HG03025 (cell line): ENCODE measurements around the gene HOXA4.

ENCODE experiments used
- ATAC-seq: cut with Tn5 transposase; IDR thresholded peaks from one replicate; pipeline ENCODE4 v1.9.1; 2021; ENCODE audit warnings: mild to moderate bottlenecking, moderate library complexity; ENCODE audit not compliant: unreplicated experiment, low FRiP score

The HOXA4 gene

DNA sequence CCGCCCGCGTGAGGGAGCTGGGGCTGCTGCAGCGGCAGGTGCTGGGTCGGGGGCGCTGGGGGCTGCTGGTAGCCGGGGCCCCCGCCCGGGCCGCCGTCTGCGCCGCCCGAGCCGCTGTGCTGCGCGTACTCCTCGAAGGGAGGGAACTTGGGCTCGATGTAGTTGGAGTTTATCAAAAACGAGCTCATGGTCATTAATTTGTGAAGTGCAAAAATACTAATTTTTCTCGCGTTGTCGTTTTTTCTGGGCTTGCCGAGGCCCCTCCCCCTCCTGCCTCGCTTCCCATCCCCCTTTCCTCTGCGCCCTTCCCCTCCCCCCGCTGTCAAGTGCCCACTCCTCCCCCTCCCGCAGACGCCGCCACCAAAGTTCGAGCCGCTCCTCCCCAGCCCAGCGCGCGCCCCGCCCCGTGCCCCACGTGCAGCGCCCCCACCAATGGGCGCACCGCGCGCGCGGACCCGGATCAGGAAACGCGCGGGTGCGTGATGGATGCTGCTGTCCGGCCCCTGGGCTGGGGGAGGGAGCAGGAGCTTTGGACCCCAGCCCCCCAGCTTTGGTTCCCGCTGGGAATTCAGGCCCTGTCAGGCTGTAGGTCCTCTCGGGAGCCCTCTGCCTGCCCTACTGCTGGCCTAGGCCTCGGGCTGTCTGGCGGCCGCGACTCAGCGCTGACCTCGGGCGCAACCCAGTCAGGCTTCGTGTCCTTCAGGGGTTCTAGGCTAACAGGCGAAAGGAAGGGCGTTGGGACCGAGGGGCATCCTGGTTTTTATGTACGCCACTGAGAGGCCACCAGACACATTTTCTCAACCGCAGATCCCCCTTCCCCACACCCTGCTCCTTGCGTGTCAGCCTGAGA, at the start of gene HOXA4:
HOXA4 (minus strand) TSS at position 218 of the 850 bp plus-strand sequence; CDS start at position 194, 24 bp downstream.
- no peak for ATAC-seq

DNA sequence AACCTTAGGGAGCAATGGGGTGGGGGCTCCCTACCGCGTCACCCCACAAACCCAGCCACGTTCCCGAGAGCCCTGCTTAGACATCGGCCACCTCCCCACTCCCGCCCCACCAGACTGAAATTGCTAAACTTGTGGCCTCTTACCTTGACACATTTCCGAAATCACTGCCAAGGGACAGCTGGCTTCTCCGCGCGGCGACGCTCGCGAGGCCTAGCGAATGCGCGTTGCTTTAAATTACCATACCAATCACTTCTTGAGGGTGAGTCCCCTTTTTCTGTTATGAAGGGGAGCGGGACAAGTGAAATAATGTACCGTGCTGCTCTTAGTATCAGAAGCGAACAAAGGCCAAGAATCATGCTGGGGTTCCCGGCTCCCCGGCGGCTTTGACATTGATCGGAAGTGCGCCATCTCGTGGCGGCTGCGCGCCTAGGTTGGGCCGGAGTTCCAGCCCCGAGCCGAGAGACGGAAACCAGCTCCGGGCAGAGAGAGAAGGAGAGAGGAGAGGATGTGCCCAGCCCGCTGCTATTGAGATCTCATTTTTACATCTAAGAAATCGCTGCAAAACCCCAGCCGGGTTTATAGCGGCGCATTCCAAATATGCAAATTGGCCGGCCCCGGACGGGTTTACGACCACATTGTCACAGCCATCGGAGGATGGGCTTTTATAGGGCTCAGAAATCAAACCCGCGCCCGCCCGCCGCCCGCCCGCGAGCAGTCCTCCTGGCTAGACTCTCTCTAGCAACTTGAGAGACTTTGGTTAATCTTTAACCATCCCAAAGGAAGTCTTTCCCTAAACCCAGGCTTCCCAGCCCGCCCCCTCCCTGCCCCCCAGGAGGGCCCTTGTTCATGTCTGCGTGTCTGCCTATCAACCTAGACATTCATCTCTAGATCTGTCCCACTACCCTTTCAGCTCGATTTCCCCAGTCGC, 49.2 kb upstream of the HOXA4 start:
- no peak for ATAC-seq

DNA sequence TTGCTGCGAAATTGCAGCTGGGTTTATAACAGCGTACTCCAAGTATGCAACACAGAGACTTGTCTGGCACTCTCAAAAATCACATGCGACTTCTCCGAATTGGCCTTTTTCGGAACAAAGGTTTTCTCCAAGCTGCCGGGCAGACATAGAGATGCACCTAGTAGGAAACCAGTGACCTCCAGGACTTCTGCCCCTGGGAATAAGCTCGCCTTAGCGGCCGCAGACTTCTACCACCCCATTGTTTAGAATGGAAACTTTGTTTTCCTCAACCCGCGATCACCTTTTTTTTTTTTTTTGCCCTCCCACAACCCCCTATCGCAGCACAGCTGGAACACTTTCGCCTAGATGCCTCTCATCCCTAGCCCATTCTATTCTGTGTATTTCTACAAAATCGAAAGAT, 48.5 kb upstream of the HOXA4 start:
- ATAC-seq: no peak

DNA sequence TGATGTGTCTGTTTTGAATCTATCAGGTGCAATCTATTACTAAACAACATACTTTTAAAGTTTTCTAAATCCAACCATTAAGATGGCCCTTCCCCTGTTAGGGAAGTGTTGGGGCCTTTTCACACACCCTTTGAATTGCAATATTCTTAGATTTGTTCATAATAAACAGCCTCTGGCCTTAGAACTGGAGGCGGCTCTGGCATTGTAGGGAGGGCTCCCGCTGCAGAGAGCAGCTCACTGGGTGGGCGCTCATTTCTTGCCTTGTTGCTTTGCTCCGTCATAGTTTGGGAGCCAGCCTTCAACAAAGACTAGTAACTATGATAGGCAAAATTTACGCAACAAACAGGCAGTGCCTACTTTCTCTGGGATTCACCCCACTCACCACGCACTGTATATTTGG, 47.8 kb upstream of the HOXA4 start:
- ATAC-seq: no peak

DNA sequence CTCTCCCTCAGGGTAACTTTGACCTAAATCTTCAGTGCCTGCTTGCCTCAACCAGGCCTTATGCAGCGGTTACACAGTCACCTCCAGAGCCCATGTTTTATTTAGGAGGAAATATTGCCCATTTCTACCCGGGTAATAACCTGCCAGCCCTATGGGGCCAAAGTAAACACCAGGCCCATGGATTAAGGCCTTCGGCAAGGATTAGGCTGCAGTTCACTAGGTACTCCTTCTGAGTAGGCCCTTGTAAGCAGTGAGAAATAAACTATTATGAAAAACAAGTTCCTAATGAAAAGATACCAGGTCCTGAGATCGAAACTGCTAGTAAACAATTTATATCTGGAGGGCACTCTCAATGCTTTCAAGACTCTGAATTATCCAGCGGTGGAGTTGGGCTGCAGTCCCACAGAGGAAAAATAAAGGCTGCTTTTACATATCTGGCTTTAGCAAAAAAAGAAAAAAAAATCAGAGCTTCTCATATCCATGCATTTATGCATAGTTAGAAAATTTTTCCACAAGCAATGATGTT, 47.3 kb upstream of the HOXA4 start:
- ATAC-seq: no peak

DNA sequence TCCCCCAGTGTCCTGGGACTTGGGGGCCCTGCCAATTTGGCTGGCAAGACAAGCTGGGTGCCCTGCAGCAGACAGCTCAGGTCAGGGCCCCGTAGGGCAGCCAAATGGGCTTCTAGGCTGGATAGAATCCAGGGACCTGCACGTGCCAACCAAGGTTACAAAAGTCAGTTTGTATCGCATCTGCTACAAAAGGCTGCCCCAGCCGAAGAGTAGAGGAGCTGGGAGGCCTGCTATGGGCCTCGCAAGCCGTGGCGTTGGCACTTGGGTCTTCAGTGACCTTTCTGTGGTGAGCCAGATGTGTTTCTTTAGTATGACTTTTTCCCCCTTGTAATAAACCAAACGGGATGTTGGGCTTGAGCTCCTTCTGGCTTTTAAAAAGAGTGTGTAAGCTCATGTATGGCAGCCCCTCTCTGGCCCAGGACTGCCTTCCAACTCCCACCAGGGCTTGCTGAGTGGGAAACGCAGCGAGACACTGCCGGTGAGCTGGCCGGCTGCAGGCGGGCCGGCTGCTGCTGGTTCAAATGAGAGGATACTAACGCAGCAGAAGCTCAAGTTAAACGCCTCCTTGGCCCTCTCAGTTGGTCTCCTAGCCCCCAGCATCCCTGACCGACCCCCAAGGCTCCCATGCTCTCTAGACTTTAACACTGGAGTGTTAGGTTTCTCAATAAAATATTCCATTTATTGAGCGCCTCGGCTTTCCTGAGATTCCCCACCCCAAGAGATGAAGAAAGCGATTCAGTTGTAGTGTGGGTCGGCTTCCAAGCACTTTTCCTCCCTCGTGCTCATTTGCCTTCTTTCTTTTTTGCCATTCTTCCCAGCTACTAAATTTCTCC, 46.6 kb upstream of the HOXA4 start:
- no peak for ATAC-seq

DNA sequence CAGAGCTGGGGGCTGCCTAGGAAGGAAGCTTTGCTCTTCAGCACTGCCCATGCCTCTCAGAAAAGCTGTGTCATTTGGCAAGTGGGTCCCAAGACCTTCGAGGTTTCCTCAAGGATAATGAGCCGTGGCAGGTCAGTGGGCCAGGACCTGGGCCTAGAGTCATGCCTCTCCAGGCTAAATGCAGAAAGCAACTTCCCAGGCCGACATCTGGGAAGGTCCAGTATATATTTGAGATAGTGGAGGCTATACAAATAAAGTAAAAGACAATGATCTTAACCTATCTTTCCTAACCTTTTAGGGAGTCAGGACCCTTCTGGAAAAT, 45.9 kb upstream of the HOXA4 start:
- ATAC-seq: no peak

DNA sequence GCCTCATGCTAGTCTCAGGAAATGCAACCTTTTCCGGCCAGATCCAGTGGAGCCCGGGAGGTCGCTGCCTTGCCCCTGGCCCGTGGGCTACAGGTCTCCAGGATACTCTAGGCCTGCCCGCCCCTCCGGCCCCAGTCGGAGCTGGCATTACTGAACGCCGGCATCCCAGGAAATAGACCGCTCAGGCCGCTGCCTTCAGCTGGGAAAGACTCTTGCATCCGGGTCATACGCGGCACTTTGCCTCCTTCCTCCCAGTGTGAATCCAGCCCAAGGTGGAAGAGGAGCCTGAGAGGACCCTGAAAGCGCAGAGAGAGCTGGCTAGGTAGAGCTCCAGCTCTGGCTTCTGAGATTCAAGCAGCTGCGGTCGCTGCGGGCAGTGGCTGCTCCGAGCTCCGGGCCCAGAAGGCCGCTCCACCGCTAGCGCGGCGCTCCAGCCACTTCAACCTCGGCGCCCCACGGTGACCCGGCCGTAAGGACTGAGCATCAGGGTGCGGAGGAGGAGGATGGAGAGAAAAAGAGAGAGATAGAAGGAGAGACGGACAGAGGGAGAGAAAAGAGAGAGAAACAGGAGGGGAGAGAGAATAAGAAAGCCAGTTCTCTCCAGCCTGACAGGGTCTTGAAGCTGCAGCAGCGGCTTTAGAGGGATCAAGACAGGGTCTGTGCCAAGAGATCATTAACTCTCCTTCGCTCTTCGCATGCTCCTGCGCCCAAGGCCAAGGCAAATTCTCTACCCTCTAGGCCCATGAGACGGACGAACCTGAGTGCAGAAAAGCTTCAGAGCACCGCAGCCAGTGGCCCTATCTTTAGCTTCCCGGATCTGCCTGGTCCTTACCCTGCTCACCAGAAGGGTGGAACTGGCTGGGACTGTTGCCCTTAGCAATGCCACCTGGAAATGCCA, 45.3 kb upstream of the HOXA4 start:
- ATAC-seq: no peak

DNA sequence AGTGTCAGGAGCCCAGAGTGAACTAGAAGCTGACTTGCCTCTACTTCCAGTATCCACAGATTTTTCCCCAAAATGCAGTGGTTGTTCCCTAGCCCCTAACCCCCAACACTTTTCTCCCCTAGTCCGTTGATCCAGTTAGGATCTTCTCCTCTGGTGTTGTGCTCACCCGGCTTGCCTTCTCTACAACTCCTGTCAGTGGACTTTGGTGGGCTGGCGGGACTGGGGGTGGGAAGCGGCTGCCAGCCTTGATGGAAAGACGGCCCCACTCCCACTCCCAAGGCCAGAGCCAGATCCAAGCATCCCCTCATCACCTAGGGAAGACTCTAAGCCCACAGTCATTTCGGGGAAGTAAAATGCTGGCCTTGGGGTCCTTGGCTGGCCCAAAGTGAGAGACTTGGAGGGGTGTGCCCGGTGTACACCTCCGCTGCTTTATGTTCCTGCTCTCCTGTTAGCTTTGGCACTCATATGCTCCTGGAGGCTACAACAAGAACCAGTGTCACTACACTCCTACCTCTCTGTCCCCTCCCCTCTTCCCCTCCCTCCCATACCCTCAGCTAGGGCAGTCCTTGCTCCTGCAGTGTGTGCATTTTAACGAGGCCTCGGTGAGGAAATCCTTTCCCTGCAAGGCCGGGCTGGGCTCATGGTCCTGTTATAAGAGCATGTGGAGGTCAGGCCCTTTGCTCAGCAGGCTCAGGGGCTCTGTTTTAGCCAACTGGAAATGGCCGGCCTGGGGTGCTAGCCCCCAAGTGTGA, 44.5 kb upstream of the HOXA4 start:
- no peak for ATAC-seq

DNA sequence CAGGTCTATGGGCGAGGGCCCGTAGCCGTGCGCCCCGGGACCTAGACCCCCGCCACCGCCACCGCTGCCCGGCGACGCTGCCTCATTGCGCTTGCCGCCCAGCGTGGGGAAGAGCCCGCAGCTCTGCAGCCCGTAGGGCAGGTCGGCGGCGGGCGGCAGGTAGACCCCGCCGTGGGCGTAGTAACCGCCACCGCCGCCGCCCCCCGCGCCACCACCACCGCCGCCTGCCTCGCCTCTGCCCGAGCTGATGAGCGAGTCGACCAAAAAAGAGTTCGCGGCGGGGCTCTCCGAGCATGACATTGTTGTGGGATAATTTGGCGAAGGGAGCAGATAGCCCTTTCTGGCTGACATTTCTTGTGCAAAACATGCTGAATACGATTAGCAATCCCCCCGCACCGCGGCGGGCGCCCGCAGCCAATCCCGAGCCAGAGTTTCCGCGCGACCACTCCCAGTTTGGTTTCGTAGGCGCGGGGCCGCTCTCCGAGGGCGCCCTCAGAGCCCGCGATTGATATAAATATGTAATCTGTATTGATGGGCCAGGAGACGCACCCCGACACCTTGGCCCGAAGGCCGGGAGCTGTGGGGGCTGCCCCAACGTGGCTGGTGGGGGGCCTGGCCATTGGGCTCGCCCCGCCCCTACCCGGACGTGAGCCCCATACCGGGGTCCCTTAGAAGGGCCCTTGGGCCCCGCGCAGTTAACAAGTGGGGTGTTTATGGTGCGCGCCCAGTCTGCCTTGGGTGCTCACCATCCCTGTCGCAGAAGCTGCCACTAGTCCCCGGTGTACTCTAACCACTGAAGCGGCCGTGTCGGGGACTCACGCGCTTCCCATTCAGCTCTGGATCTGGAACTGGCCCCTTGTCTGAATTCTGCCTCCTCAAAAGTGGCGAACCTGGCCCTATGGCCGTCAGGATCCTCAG, 43.7 kb upstream of the HOXA4 start, which contains the start of gene HOXA10:
HOXA10 (minus strand) TSS at position 365 of the 918 bp plus-strand sequence; CDS start at position 351, 14 bp downstream.
- no peak for ATAC-seq

DNA sequence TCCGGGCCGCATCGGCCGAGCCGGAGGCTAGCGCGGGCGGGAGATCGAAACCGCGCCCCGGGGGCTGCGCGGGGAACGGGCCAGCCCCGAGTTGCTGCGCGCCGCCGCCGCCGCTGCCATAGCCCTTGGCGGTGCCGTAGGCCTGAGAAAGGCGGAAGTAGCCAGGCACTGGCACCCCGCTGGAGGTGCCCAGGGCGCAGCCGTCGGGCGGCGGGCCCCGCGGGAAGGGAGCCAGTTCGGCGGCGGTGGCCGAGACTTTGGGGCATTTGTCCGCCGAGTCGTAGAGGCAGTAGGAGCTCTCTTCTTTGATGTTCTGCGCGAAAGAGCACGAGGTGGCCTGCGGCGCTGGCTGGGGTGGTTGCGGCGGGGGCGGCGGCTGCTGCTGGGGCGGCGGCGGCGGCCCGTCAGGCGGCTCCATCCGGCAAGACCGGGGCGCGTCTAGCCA, 43.0 kb upstream of the HOXA4 start:
- no peak for ATAC-seq

DNA sequence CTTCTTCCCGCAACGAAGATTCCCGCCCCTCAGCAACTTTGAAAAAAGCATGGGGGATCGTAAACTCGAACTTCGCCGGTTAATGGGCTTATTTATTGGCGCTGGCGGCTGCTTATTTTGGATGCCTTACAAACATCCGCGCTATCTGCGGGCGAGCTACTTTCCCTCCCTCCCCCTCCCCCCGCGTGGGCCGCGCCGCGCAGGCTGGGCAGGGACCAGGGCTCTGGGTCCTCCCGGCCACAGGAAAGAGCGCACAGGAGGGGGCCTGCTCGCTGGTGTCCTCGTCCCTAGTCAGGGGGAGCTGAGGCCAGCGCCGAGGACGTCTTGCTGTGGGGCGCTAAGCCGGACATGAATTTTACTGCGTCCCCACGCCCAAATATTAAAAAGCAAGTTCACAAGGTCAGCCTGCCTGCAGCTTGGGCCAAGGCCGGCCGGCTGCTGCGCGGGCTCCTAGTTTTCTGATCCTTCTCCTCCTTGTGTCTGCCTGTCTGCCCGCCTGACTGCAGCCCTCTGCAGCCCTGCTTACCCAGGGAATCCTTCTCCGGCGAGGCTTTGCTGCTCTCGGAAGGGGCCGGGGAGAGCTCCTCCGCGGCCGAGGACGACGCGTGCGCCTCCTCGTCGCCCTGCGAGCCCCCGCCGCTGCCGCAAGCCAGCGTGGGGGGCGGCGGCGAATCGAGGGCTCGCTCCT, 42.4 kb upstream of the HOXA4 start:
- ATAC-seq: no peak

DNA sequence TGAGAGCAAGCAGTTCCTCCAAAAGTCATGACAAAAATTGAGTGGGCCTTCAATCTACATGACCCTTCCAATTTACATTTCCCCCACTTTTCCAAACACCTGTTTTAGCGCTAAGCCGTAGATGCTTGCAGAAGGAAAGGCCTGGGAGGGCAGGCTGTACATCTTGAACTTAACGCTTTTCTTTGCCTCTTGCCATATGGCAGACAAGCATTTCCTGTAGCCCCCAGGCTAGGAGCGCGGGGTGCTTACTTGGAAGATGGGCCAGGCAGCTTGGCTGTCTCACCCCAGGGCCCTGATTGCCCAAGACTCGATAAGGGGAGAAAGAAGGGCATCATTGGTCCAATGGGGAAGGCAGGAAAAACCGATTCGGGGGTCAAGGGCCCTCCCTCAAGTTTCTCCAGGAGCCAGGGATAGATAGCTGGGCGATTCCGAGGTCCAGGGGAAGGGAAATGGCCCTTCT, 41.8 kb upstream of the HOXA4 start:
- ATAC-seq: no peak

DNA sequence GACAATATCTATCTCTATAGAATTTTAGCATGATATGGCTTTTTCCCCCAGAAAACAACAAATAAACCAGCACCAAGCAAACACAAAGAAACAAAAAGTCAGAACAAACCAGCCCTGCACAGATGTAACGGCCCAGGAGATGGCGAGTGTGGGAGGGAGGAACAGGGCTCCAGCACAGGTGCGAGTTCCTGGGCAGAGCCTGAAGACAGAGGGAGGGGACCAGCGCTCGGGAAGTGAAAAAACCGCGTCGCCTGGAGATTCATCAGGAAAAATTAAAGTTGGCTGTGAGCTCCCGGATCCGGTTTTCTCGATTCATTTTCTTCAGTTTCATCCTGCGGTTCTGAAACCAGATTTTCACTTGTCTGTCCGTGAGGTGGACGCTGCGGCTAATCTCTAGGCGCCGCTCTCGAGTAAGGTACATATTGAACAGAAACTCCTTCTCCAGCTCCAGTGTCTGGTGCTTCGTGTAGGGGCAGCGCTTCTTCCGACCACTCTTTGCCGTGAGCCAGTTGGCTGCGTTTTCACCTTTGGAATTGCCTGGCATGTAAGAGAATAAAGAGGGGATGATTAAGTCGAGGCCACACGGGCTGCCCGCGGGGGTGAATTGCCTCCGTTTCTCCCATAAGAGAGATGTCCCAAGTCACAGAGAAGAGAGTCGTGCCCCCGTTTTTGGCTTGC, 41.2 kb upstream of the HOXA4 start:
- no peak for ATAC-seq

DNA sequence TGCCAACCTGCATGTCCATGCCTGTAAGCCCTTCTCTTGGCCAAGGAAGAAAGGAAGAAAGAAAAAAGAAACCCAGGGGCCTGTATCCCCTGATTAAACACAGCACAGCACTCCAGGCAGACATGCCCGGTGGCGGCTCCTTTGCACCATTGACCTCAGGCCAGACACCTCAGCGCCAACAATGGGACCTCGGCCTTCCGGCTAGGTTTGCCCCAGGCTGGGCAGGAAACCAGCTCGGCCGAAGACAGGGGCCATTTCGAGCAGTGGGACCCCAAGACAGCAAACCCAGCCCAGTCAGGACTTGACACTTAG, 40.7 kb upstream of the HOXA4 start:
- no peak for ATAC-seq
